ENCODE measurements around the gene FUZ.

GRCh38 chr19:49858088-49858985 lies 45.2 kb upstream of the FUZ start:
- TF ChIP-seq, protein P1, sequence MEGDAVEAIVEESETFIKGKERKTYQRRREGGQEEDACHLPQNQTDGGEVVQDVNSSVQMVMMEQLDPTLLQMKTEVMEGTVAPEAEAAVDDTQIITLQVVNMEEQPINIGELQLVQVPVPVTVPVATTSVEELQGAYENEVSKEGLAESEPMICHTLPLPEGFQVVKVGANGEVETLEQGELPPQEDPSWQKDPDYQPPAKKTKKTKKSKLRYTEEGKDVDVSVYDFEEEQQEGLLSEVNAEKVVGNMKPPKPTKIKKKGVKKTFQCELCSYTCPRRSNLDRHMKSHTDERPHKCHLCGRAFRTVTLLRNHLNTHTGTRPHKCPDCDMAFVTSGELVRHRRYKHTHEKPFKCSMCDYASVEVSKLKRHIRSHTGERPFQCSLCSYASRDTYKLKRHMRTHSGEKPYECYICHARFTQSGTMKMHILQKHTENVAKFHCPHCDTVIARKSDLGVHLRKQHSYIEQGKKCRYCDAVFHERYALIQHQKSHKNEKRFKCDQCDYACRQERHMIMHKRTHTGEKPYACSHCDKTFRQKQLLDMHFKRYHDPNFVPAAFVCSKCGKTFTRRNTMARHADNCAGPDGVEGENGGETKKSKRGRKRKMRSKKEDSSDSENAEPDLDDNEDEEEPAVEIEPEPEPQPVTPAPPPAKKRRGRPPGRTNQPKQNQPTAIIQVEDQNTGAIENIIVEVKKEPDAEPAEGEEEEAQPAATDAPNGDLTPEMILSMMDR (IDR thresholded peaks at IDR 0.05; ENCODE audit: poor library complexity), result no peak
- no peak for TF ChIP-seq EZH2 (IDR thresholded peaks at IDR 0.05; ENCODE audit: borderline replicate concordance)
